HG03442 (cell line): ENCODE data around the gene SNAP47.
"Not testable (repeated sequence)": the region's sequence is repeated elsewhere in the genome, so short reads cannot be mapped to it uniquely, and the experiment has no call there.

Experiments used
- ATAC-seq: cut with Tn5 transposase; IDR thresholded peaks from one replicate; pipeline ENCODE4 v1.9.1; 2021; ENCODE audit warnings: mild to moderate bottlenecking, moderate library complexity; ENCODE audit not compliant: unreplicated experiment

Gene SNAP47

DNA sequence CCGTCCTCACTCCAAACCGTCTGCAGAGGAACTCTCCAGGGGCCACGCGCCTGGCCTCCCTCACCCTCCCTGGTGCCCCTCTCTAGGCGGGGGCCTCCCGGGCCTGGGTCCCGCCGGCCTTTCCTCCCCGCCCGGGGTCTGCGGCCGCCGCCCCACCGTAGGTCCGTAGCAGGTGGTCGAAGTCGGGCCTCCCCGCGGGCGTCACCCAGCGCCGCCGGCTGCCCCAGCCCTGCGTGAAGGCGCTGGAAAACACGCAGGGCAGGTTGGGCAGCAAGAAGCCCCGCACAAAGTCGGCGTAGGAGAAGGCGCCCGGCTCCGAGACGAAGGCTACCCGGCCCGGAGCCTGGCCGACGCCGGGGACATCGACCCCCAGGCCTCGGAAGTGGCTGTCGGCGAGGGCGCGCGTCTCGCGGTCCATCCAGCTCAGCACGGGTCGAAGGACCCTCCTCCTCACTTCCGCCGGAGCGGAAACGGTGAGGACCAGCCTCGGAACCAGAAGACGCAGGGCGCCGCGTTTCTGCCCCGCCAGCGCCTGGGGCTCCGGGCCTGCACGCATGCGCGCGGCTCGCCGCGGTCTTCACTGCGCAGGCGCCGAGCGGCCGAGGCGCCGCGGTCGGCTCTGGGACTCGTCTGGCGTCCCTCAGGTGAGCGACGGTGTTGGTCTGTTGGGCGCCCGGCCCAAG is at the start of gene SNAP47, which contains the start of gene JMJD4:
Gene SNAP47, plus strand, starts transcription at position 580 of the 683 bp plus-strand sequence. CDS start 12,302 bp downstream, outside the sequence.
Gene JMJD4, minus strand, starts transcription at position 447 of the 683 bp plus-strand sequence. Its CDS starts 29 bp downstream, at position 418.
- peak; percentile 92 for ATAC-seq

DNA sequence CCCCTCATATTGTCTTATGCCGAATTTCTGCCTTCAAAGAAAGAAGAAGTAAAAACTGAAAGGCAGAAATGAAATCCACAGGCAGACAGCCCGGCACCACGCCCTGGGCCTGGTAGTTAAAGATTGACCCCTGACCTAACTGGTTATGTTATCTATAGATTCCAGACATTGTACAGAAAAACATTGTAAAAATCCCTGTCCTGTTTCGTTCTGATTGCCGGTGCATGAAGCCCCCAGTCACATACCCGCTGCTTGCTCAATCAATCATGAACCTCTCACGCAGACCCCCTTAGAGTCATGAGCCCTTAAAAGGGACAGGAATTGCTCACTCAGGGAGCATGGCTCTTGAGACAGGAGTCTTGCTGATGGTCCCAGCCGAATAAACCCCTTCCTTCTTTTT is 49.4 kb upstream of the SNAP47 start:
- ATAC-seq: no peak

- no peak for ATAC-seq
Measured at GRCh38 chr1:227697321-227697864, 37.8 kb upstream of the SNAP47 start.

- ATAC-seq: not testable (repeated sequence)
Measured at GRCh38 chr1:227701631-227702030, 33.6 kb upstream of the SNAP47 start.

DNA sequence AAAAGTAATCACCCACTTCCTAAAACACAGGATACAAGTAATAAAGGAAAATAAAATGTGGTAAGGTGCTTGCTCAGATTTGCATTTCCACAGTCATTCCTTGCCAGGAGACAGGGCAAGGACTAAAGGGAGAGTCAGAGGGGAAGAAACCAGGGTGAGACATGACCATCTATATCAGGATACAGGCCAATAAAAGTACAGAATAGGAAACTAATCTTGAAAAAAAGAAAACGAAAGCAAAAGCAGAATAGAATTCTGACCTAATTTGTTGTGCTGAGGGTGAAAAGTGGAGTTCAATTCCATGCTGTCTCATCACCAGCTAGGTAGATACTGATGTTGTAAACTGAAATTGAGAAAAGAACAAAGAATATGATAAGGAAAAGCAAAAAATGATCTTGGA is 27.4 kb upstream of the SNAP47 start:
- ATAC-seq: no peak

DNA sequence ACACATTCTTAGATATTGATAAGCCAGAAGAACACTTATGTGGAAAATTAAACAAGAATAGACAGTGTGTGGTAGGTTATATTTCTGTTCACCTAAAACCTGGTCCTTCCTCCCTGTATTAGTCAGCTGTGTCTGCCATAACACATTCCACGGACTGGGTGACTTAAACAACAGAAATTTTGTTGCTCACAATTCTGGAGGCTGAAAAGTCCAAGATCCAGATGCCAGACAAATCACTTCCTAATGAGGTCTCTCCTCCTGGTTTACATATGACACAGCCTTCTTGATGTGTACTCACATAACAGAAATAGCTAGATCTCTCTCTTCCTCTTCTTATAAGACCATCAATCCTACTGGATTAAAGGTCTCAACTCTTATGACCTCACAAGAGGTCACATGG is 25.8 kb upstream of the SNAP47 start:
- no peak for ATAC-seq

- not testable (repeated sequence) for ATAC-seq
Measured at GRCh38 chr1:227710474-227710873, 24.8 kb upstream of the SNAP47 start.

- ATAC-seq: peak; percentile 73
Measured at GRCh38 chr1:227712648-227713047, 22.6 kb upstream of the SNAP47 start.

GRCh38 chr1:227718932-227719331 is 16.3 kb upstream of the SNAP47 start:
- no peak for ATAC-seq

DNA sequence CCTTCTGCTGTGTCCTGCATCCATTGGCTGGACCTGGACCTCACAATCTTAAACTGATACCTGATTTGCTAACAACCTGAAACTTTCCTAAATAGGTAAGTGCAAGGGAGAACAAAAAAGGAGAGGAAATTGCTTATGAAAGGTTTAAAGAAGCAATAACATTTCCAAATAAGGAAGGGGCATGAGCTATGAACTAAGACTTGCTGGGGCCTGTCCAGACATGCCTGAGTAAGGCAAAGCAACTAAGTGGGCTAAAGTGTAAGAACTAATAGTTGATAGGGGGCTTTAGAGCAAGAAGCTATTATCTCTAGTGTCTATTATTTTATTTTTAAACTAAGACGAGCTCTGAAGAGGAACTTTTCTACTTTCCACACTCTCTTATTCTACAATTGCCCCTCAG is 11.8 kb upstream of the SNAP47 start:
- ATAC-seq: no peak

DNA sequence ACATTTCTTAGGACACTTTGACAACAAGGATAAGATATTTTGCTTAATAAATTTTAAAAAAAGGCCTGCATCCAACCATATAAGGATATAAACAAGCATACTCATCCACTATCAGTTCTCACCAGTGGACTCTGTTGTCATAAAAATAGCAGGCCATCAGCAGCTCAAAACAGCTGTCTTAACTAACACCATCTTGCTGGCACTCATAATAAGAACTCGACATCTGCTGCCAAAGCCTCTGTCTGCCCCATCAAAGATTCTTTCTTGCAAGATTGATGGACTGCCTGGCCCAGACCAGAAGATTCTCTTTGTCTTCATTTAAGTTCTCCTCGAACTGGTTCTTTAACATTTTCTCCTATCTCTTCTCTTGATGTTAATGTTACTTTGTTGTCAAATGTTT is 10.2 kb upstream of the SNAP47 start:
- ATAC-seq: no peak

GRCh38 chr1:227726318-227726717 is 8.9 kb upstream of the SNAP47 start:
- ATAC-seq: no peak

- ATAC-seq: no peak
Measured at GRCh38 chr1:227726924-227727599, 8.2 kb upstream of the SNAP47 start.

DNA sequence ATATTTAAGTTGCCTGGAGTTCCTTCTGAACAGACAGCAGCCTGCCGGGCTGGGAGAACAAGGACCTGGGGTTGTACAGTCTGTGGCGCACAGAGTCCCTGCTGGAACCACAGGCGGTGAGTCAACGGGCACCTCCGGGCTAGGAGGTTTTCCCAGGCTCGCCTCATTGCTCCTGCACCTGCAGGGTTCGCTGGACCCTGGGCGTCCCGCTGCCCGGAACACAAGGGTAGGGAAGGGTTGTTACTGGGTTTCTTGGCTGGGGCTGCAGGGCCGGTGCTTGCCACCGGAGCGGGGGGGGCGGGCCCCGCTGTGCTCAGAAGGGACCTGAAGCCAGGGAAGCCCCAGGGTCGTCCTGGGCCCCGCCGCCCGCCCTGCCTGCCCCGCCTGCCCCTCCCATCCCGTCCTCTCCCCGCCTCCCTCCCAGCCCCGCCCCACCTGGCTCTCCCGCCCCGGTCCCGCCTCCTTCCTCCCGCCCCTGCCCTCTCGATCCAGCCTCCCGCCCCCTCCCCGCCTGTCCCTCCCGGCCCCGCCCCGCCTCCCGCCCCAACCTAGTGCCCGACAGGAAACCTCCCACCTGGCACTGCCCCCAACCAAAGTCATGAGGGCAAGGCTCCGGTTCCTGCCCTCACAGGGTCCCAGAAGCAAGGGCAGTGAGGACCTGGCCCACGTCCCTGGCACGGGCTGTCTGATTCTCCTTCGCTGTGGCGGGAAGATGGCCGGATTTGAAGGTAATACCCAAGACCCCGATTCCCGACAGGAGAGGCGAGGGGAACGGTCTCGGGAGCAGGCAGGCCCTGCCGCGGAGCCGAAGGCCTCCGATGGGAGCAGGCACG is 7.0 kb upstream of the SNAP47 start:
- peak; percentile 38 for ATAC-seq

DNA sequence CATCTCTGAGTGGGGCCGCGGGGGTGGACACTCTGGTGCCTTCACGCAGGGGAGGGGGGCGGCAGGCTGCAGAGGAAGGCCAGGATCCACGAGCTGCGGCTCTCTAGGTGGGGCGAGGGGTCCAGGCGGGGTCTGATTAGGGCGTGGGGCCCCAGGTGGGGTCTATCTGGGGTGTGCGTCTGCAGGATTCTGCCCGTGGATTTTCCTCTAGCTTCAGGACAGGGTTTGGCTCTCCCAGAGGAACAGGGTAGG is 6.4 kb upstream of the SNAP47 start:
- ATAC-seq: no peak

- no peak for ATAC-seq
Measured at GRCh38 chr1:227729144-227729880, 5.9 kb upstream of the SNAP47 start.

GRCh38 chr1:227729881-227730629 is 5.2 kb upstream of the SNAP47 start:
- no peak for ATAC-seq

GRCh38 chr1:227730630-227731151 is 4.5 kb upstream of the SNAP47 start:
- ATAC-seq: no peak

DNA sequence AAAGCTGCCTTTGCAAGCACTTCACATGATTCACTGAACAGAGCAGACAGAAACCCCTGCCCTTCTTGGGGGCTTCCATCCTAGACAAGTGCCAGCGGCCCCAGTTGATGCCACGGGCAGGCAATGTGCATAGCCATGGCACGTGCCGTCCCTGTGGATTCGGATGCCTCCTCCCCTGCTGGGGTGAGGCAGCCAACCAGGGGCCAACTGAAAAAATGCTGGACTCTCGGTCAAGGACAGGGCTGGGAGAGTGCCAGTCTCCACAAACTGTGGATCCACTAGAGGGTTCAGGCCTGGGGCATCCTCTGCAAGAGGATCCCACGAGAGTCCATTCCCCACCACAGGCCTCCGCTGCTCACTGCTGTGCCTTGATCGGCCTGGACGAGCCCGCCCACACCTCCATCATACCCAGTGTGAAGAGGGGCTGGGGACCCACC is 4.0 kb upstream of the SNAP47 start:
- ATAC-seq: no peak
